ENCODE measurements around the gene PRR33.

GRCh38 chr11:1899090-1899489 is 7.4 kb upstream of the PRR33 start:
- TF ChIP-seq CTCF (IDR thresholded peaks at IDR 0.05; ENCODE audit: borderline replicate concordance, extremely low read depth, low read length, poor library complexity, severe bottlenecking): no peak
- no peak for TF ChIP-seq EZH2 (IDR thresholded peaks at IDR 0.05; ENCODE audit: borderline replicate concordance, low read depth, low read length, severe bottlenecking)

All from DND-41 (cell line).